HepG2 (cell line): ENCODE data around the gene PSIP1. TPM values are rescaled to one million over a fixed set of nuclear protein-coding genes. Genes with fewer than 3 reads are reported as not detected.
A peak's percentile ranks its signal among the peaks of the same experiment; 100 is the strongest.

ENCODE experiments used
- HNF4A ChIP-seq: sonication (generic); formaldehyde crosslinking; IDR thresholded peaks from 2 replicates; pipeline ENCODE4 v1.4.0; 2020; ENCODE audit warnings: missing genetic modification reagents
- POGZ ChIP-seq: sonication (generic); formaldehyde crosslinking; IDR thresholded peaks from 2 replicates; pipeline ENCODE4 v1.4.0; 2020; ENCODE audit warnings: mild to moderate bottlenecking, missing genetic modification reagents
- THAP11 ChIP-seq: IDR thresholded peaks from 2 replicates; pipeline ENCODE4 v1.6.1; 2016; ENCODE audit warnings: missing biosample characterization, missing genetic modification reagents
- ZNF629 ChIP-seq: sonication (generic); formaldehyde crosslinking; conservative IDR thresholded peaks from 2 replicates; pipeline ENCODE4 v1.5.0; 2020; ENCODE audit warnings: missing genetic modification reagents
- polyA plus RNA-seq, 8 experiments: library from polyadenylated mRNA; depleted of rRNA in 3 of 8; stranded (reverse) in 7 of 8; unstranded in 1 of 8; fragments of >200 nt; fragmentation: Illumina TruSeq in 4 of 8; extraction: Trizol in 4 of 8; gene quantifications; 2 replicates each; pipeline versions ENCODE4 v1.2.1 to v1.2.3, GENCODE V29; 2011 to 2016; ENCODE audit warnings: low read depth in 4 of 8, missing spikeins in 1 of 8, mixed read lengths in 1 of 8; ENCODE audit not compliant: insufficient read depth in 1 of 8
- total RNA-seq, 5 experiments: library from RNA; depleted of rRNA; stranded (reverse); fragments of >200 nt; fragmentation: Illumina TruSeq; extraction: Trizol; gene quantifications; 2 replicates each; pipeline ENCODE4 v1.2.3, GENCODE V29; 2016; ENCODE audit warnings: low read depth in 1 of 5
- TF ChIP-seq, protein P1 (sequence below): IDR thresholded peaks from 2 replicates; pipeline ENCODE4 v1.6.1; 2016; ENCODE audit warnings: low read depth, control low read depth
- TF ChIP-seq, protein P2 (sequence below): sonication (generic); formaldehyde crosslinking; IDR thresholded peaks from 2 replicates; pipeline ENCODE4 v1.5.0; 2020; ENCODE audit warnings: mild to moderate bottlenecking, missing genetic modification reagents
- TF ChIP-seq, protein P3 (sequence below): sonication (generic); formaldehyde crosslinking; IDR thresholded peaks from 2 replicates; pipeline ENCODE4 v1.4.0; 2020; ENCODE audit warnings: missing genetic modification reagents
- TF ChIP-seq, protein P4 (sequence below), 2 experiments: sonication (generic) in 1 of 2; formaldehyde crosslinking in 1 of 2; IDR thresholded peaks; 2 replicates each; pipeline versions ENCODE4 v1.4.0 to v1.6.1; 2018 to 2020; ENCODE audit warnings: missing genetic modification reagents in 2 of 2, borderline replicate concordance in 1 of 2, low read depth in 1 of 2, mild to moderate bottlenecking in 1 of 2, missing biosample characterization in 1 of 2
- TF ChIP-seq, protein P5 (sequence below): sonication (generic); formaldehyde crosslinking; IDR thresholded peaks from 2 replicates; pipeline ENCODE4 v1.4.0; 2020; ENCODE audit warnings: mild to moderate bottlenecking, missing genetic modification reagents
- TF ChIP-seq, protein P6 (sequence below): sonication (generic); formaldehyde crosslinking; IDR thresholded peaks from 2 replicates; pipeline ENCODE4 v1.4.0; 2020; ENCODE audit warnings: mild to moderate bottlenecking, missing genetic modification reagents
- TF ChIP-seq, protein P7 (sequence below), 2 experiments: IDR thresholded peaks; 2 replicates each; pipeline ENCODE4 v1.6.1; 2011 to 2012; ENCODE audit warnings: low read length in 2 of 2, borderline replicate concordance in 1 of 2, low read depth in 1 of 2, mild to moderate bottlenecking in 1 of 2, moderate library complexity in 1 of 2

Gene PSIP1
- total and polyA plus RNA-seq, 2 of the 13 experiments (the other 11 are each of a cell fraction or from before 2014, with no cell fraction given), result 12.6 to 46.4 TPM

DNA sequence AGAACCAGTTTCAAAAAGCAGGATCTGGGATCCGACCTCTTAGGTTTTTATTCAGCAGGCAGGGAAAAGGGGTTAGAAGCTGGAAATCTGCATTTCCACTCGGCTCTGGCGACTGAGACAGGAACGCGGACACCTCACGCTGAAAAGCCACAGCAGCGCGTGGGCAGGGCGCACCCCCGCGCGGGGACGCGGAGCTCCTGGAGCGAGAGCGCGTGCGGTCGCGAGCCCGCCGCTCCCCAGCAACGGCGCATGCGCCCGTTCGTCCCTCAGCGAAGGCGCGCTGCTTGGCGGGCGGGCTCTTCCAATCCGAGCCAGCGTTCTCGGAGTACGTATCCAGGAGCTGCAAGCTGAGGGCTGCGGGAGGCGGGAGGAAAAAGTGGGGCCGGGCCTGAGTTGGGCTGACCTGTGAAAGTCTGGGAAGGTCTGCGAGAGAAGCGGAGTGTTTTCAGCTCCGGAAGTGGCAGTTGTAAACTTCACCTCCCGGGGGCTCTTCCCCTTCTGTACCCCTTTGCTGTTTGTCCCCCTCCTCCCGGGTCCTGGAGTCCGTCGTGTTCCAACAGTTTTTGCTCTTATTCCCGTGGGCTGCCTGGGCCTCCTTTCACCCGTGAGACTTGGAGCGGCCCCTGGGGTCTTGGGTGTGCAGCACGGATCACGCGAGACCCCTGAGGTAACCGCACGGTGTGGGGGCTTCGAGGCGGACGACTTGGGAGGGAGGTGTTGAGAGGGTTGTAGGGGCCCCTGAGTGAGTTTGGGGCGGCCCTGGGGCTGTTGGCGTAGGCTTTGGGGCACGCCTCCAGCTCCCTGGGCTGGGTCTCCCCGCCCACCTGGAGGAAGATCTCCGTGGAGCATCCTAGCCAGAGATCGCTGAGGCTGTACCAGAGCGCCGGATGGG, 42.1 kb upstream of the PSIP1 start, which contains the start of gene CCDC171 (continued):
- TF ChIP-seq, protein P1, sequence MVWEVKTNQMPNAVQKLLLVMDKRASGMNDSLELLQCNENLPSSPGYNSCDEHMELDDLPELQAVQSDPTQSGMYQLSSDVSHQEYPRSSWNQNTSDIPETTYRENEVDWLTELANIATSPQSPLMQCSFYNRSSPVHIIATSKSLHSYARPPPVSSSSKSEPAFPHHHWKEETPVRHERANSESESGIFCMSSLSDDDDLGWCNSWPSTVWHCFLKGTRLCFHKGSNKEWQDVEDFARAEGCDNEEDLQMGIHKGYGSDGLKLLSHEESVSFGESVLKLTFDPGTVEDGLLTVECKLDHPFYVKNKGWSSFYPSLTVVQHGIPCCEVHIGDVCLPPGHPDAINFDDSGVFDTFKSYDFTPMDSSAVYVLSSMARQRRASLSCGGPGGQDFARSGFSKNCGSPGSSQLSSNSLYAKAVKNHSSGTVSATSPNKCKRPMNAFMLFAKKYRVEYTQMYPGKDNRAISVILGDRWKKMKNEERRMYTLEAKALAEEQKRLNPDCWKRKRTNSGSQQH, result 0 out of 2 replicates have a peak, but pooled peaks have one; percentile 8
- TF ChIP-seq POGZ (CRISPR knock-in tag), result peak; percentile 74
- TF ChIP-seq, protein P2, sequence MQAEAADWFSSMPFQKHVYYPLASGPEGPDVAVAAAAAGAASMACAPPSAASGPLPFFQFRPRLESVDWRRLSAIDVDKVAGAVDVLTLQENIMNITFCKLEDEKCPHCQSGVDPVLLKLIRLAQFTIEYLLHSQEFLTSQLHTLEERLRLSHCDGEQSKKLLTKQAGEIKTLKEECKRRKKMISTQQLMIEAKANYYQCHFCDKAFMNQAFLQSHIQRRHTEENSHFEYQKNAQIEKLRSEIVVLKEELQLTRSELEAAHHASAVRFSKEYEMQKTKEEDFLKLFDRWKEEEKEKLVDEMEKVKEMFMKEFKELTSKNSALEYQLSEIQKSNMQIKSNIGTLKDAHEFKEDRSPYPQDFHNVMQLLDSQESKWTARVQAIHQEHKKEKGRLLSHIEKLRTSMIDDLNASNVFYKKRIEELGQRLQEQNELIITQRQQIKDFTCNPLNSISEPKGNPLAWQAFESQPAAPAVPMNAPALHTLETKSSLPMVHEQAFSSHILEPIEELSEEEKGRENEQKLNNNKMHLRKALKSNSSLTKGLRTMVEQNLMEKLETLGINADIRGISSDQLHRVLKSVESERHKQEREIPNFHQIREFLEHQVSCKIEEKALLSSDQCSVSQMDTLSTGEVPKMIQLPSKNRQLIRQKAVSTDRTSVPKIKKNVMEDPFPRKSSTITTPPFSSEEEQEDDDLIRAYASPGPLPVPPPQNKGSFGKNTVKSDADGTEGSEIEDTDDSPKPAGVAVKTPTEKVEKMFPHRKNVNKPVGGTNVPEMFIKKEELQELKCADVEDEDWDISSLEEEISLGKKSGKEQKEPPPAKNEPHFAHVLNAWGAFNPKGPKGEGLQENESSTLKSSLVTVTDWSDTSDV, result peak; percentile 69; the same call in 1 of the 2 replicates
- TF ChIP-seq, protein P3, sequence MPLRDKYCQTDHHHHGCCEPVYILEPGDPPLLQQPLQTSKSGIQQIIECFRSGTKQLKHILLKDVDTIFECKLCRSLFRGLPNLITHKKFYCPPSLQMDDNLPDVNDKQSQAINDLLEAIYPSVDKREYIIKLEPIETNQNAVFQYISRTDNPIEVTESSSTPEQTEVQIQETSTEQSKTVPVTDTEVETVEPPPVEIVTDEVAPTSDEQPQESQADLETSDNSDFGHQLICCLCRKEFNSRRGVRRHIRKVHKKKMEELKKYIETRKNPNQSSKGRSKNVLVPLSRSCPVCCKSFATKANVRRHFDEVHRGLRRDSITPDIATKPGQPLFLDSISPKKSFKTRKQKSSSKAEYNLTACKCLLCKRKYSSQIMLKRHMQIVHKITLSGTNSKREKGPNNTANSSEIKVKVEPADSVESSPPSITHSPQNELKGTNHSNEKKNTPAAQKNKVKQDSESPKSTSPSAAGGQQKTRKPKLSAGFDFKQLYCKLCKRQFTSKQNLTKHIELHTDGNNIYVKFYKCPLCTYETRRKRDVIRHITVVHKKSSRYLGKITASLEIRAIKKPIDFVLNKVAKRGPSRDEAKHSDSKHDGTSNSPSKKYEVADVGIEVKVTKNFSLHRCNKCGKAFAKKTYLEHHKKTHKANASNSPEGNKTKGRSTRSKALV (CRISPR knock-in tag), result peak; percentile 84
- TF ChIP-seq, protein P4, sequence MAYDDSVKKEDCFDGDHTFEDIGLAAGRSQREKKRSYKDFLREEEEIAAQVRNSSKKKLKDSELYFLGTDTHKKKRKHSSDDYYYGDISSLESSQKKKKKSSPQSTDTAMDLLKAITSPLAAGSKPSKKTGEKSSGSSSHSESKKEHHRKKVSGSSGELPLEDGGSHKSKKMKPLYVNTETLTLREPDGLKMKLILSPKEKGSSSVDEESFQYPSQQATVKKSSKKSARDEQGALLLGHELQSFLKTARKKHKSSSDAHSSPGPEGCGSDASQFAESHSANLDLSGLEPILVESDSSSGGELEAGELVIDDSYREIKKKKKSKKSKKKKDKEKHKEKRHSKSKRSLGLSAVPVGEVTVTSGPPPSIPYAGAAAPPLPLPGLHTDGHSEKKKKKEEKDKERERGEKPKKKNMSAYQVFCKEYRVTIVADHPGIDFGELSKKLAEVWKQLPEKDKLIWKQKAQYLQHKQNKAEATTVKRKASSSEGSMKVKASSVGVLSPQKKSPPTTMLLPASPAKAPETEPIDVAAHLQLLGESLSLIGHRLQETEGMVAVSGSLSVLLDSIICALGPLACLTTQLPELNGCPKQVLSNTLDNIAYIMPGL (CRISPR knock-in tag; IDR thresholded peaks at IDR 0.05; ENCODE audit: borderline replicate concordance in 1 of 2, low read depth in 1 of 2), result peak; percentile 61 to 65; a peak in 3 of 4 replicates
- TF ChIP-seq THAP11 (CRISPR knock-in tag), result peak; percentile 25; the same call in 1 of the 2 replicates
- TF ChIP-seq, protein P5, sequence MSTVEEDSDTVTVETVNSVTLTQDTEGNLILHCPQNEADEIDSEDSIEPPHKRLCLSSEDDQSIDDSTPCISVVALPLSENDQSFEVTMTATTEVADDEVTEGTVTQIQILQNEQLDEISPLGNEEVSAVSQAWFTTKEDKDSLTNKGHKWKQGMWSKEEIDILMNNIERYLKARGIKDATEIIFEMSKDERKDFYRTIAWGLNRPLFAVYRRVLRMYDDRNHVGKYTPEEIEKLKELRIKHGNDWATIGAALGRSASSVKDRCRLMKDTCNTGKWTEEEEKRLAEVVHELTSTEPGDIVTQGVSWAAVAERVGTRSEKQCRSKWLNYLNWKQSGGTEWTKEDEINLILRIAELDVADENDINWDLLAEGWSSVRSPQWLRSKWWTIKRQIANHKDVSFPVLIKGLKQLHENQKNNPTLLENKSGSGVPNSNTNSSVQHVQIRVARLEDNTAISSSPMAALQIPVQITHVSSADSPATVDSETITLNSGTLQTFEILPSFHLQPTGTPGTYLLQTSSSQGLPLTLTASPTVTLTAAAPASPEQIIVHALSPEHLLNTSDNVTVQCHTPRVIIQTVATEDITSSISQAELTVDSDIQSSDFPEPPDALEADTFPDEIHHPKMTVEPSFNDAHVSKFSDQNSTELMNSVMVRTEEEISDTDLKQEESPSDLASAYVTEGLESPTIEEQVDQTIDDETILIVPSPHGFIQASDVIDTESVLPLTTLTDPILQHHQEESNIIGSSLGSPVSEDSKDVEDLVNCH (CRISPR knock-in tag), result no peak; the same call in 1 of the 2 replicates
- TF ChIP-seq, protein P6, sequence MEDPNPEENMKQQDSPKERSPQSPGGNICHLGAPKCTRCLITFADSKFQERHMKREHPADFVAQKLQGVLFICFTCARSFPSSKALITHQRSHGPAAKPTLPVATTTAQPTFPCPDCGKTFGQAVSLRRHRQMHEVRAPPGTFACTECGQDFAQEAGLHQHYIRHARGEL (CRISPR knock-in tag), result no peak
- 0 out of 2 replicates have a peak, but pooled peaks have one; percentile 16 for TF ChIP-seq ZNF629
- TF ChIP-seq HNF4A (CRISPR knock-in tag), result no peak
- TF ChIP-seq, protein P7, sequence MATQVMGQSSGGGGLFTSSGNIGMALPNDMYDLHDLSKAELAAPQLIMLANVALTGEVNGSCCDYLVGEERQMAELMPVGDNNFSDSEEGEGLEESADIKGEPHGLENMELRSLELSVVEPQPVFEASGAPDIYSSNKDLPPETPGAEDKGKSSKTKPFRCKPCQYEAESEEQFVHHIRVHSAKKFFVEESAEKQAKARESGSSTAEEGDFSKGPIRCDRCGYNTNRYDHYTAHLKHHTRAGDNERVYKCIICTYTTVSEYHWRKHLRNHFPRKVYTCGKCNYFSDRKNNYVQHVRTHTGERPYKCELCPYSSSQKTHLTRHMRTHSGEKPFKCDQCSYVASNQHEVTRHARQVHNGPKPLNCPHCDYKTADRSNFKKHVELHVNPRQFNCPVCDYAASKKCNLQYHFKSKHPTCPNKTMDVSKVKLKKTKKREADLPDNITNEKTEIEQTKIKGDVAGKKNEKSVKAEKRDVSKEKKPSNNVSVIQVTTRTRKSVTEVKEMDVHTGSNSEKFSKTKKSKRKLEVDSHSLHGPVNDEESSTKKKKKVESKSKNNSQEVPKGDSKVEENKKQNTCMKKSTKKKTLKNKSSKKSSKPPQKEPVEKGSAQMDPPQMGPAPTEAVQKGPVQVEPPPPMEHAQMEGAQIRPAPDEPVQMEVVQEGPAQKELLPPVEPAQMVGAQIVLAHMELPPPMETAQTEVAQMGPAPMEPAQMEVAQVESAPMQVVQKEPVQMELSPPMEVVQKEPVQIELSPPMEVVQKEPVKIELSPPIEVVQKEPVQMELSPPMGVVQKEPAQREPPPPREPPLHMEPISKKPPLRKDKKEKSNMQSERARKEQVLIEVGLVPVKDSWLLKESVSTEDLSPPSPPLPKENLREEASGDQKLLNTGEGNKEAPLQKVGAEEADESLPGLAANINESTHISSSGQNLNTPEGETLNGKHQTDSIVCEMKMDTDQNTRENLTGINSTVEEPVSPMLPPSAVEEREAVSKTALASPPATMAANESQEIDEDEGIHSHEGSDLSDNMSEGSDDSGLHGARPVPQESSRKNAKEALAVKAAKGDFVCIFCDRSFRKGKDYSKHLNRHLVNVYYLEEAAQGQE (IDR thresholded peaks at IDR 0.05; ENCODE audit: borderline replicate concordance in 1 of 2, low read depth in 1 of 2, low read length in 2 of 2), result no peak
